Kasumi-1 (cell line): ENCODE data around the gene UBA1.
"Not testable (repeated sequence)": the region's sequence is repeated elsewhere in the genome, so short reads cannot be mapped to it uniquely, and the experiment has no call there.

Experiments
- DNase-seq, 2 experiments: peaks; one replicate each; lab custom pipeline; 2025; lab: John Stamatoyannopoulos, UW

The UBA1 gene

DNA sequence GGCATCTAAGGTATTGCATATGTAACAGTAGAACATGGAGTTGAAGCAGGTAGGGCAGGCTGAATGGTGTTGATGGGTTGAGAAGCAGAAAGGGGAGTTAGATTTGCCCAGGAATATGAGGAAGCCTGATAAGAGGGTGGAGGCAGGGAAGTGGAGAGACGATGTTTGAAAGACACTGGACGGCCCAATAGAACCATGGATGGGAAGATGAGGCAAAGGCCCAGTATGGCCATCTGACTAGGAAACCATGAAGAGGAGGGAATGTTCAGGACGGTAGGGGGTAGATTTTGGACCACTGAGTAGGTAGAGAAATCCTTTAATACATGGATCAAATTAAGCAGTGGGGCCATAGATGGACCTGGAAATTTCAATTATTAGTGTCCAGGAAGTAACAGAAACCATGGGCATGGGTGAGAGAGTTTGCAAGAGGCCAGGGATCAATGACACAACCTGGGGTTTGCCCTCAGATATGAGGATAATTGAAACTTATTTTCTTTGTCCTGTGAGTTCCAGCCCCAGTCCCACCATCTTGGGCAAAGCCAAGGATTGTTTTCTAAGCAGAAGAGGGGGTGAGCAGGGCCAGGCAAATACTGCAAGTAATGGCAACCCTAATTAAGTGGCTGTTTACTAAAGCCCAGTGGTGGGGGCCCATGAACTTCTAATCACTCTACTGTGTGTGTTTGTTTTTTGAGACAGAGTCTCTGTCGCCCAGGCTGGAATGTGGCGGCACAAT lies 36.7 kb downstream of the UBA1 start:
- no peak for DNase-seq

DNA sequence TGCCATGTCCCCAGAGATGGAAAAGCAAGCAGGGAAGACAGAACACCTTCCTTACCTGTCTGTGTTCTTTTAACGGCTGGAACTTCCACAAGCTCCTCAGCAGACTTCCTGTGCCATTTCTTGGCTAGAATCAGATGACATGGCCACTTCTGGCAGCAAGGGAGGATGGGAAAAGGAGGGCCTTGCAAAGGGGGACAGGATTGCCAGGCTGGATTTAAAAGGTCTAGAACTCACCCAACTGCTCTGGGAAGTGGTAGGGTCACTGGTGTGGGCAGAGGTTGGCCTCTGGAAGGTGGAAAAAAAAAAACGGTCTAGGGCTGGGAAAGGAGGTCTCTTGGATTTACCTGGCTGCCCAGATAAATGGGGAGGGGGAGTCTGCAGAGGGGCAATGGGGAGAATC lies 37.5 kb downstream of the UBA1 start:
- no peak for DNase-seq

DNA sequence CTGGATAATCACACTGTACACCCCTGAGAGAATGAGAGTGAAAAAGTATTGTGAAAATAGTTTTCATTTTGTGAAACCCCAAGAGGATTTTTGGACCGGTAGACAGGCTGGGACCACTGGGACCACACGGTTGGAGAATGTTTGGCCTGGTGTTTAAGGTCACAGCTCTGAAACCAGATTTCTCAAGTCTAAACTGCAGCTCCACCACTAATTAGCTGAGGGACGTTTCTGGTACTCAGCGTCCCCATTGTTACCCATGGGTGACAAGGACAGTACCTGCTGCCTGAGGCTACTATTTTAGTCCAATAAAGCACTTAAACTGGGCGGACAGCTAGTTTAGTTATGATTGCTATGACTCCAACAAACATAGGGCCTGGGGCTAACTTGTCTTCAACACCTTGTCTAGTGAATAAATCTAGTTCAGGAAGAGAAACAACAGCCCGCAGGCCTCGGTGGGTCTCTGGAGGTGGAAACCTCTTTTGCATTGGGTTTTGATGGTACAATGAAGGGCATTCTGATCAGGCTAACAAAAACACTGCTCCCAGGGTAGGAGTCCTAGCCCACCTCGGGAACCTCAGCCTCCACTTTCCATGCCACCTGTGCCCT lies 38.7 kb downstream of the UBA1 start:
- DNase-seq = no peak

DNA sequence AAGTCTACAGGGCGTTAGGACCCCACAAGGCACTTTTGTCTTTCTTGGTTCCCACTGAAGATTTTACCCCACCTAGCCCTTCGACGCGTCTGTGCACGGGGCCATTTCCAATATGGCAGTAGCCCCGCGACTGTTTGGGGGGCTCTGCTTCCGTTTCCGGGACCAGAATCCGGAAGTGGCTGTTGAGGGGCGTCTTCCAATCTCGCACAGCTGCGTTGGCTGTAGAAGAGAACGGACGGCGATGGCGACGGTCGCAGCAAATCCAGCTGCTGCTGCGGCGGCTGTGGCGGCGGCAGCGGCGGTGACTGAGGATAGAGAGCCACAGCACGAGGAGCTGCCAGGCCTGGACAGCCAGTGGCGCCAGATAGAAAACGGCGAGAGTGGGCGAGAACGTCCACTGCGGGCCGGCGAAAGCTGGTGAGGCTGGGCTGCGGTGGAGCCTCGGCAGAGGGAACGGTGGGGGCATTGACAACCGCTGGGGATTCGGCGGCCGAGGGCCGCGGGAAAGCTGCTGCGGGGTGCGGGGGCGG lies 39.2 kb downstream of the UBA1 start, which contains the start of gene USP11:
Gene USP11 (plus strand): TSS at position 207 of the 530 bp plus-strand sequence. CDS start 35 bp downstream, at position 242.
- peak; percentile 15 to 33 for DNase-seq

DNA sequence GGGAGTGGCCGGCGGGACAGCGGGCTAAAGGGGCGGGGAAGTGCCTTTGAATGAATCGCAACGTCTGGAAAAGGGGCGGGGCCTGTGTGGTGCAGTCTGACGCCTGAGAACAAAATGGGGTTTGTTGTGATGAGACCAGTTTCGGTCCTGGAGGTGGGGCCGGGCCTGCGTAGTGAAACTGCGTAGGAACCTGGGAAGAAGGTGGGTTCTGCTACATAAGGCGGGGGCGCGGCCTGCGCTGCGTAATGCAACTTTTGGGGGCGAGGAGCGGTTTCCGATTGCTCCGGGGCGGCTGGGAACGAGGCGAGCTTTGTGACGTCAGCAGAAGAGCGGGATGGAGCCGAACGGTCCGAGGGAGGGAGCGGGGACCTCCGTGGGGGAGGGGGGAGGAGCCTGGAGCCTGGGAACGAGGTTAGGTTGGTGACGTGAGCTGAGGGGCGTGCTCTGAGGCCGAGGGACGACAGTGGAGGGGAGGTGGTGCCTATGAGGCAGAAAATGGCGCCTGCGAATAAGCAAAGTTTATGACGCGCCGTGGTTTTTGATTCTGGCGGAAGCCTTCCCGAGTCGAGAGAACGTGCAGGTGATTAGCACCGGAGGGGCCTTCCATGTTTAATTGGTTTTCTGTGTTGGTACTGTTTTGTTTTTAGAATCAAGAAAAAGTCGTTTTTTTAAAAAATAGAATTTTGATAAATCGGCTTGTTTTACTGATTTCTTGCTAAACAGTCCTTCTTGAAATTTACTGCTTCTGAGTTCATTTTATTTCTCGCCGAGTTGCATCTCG lies 39.9 kb downstream of the UBA1 start:
- peak; percentile 97 for DNase-seq

DNA sequence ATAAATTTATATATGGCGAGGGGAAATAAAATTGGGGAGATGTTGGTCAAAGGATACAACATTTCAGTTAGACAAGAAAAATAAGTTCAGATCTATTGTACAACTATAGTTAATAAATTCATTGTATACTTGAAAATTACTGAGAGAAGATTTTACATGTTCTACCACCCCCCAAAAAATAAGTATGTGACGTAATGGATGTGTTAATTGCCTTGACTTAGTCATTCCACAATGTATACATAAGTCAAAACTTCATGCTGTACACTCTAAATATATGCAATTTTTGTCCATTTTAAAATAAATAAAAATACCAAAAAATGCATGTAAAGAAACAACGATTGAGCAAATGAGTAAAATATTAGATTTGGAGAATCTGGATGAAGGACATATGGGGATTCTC lies 41.0 kb downstream of the UBA1 start:
- no peak for DNase-seq

DNA sequence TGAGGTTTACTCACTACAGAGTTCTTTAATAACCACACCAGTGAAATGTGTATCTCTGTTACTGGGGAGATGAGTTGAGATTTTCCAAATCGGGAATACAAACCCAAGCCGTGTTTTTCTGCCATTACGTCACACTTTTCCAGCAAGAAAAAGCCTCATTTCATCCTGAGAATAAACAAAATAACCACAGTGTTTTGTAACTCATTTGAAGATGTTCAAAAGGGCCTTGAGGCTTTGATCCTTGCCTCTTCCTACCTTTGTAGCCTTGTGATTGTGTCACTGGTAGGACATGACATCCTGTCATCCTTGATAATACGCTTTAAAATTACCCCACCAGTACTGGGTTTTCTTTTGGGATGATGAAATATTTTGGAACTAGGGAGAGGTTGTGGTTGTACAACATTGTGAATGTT lies 42.1 kb downstream of the UBA1 start:
- no peak for DNase-seq

DNA sequence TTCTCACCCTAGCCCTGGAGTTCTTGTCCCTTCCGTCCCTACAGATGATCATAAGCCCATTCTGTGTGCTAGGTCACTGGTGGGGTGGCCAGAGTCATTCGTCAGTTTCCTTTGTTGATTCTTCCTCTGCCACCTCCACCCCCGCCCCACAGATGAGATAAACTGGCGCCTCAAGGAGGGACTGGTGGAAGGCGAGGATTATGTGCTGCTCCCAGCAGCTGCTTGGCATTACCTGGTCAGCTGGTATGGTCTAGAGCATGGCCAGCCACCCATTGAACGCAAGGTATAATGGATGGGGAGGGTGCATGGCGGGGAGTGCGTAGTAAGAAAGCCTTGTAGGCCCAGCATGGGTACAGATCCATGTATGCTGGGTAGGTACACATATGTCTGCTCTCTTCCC lies 45.6 kb downstream of the UBA1 start:
- DNase-seq = no peak

DNA sequence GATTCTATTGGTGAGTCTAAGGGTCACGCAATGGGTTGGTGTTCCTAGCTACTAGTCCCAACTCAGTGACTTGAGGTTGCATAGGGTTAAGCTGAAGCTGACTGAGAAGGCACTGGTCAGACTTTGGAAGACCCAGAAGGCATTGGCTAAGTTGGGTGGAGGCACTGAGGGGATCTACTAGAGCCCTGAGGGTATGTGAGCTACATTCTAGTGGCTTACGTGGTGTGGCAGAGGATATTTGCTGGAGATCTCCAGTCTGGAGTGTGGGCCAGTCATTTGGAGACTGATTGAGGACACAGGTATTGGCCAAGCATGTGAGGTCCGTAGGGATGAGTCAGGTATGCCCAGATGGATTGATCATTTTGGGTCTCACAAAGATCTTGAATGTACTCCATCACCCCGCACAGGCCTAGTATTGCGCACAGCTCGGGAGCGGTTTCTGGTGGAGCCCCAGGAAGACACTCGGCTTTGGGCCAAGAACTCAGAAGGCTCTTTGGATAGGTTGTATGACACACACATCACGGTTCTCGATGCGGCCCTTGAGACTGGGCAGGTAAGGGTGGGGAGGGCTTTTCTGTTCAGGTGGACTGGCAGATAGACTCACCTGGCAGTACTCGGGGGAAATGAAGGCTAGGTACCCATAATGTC lies 46.4 kb downstream of the UBA1 start:
- no peak for DNase-seq

DNA sequence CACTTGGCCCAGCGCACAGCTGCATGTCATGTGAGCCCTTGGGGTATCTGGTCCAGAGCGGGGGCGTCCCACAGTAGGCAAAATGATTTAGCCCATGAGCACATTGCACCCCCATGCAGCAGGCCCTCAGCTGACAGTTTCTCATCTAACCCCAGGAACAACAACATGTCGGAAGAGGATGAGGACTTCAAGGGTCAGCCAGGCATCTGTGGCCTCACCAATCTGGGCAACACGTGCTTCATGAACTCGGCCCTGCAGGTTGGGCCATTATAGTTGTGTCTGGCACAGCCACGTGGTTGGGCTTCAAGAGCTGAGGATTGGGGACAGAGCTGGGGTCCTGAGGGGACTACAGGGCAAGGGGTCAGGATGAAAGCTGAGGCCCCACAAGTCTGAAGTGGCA lies 47.0 kb downstream of the UBA1 start:
- DNase-seq = no peak

DNA sequence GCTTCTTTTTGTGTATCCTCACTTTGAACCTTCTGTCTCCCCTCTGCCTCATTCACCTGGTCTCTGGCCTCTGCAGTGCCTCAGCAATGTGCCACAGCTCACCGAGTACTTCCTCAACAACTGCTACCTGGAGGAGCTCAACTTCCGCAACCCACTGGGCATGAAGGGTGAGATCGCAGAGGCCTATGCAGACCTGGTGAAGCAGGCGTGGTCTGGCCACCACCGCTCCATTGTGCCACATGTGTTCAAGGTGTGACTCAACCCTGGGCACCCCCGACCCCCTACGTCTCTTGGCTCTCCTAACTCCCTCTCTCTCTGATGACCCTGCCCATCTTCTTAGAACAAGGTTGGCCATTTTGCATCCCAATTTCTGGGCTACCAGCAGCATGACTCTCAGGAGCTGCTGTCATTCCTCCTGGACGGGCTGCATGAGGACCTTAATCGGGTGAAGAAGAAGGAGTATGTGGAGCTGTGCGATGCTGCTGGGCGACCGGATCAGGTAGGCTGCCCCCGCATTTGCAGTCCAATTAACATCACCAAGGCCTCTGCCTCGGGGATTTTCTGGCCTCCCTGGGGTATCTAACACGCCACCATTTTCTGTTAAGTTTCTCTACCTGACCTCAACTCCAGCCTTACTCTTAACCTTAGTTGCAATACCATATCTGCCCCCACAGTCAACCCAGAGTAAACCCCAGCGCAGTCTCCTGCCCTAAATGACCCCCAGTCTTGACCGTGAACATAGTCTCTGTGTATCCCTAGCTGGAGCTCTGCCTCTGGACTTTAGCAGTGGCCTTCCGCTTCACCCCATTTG lies 47.8 kb downstream of the UBA1 start:
- no peak for DNase-seq

DNA sequence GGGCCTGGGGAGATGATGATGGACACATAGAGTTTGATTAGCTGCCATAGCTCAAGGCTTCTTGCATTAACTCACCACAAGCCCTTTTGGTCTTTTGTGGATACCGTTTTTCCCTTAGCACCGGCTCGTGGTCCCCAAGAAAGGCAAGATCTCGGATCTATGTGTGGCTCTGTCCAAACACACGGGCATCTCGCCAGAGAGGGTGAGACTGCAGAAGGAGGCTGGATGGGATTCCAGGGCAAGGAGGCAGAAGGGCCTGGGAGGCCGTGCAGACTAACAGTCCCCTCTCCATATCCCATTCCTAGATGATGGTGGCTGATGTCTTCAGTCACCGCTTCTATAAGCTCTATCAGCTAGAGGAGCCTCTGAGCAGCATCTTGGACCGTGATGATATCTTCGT lies 48.7 kb downstream of the UBA1 start:
- DNase-seq = no peak

DNA sequence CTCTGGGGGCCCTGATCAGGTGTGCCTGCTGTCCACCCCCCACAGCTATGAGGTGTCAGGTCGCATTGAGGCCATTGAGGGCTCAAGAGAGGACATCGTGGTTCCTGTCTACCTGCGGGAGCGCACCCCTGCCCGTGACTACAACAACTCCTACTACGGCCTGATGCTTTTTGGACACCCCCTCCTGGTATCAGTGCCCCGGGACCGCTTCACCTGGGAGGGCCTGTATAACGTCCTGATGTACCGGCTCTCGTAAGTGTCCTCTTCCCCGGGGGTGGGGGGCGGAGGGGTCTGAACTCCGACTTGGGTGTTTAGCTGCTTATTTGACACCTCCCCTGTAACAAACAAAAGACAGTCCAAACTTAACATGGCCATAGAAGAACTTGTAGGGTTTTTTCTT lies 49.7 kb downstream of the UBA1 start:
- no peak for DNase-seq

DNA sequence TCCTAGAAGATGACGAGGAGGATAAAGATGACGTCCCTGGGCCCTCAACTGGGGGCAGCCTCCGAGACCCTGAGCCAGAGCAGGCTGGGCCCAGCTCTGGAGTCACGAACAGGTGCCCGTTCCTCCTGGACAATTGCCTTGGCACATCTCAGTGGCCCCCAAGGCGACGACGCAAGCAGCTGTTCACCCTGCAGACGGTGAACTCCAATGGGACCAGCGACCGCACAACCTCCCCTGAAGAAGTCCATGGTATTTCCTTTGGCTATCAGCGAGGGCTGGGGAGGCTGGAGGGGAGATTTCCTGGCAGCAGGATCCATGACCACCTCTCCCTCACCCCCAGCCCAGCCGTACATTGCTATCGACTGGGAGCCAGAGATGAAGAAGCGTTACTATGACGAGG lies 51.0 kb downstream of the UBA1 start:
- DNase-seq = no peak

DNA sequence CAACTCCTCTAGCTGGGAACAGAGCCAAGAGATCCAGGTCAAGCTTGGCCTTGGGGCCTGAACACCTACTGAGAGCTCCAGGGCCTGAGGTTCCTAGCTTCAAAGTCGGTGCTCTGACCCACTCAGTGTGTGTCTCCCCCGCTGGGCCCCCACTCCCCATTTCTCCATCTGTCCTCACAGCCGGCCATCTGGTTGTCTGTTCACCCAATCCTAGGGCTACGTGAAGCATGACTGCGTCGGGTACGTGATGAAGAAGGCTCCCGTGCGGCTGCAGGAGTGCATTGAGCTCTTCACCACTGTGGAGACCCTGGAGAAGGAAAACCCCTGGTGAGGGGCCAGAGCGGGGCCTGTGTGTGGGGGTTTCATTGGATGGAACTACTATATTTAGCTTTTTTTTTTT lies 51.5 kb downstream of the UBA1 start:
- no peak for DNase-seq

DNA sequence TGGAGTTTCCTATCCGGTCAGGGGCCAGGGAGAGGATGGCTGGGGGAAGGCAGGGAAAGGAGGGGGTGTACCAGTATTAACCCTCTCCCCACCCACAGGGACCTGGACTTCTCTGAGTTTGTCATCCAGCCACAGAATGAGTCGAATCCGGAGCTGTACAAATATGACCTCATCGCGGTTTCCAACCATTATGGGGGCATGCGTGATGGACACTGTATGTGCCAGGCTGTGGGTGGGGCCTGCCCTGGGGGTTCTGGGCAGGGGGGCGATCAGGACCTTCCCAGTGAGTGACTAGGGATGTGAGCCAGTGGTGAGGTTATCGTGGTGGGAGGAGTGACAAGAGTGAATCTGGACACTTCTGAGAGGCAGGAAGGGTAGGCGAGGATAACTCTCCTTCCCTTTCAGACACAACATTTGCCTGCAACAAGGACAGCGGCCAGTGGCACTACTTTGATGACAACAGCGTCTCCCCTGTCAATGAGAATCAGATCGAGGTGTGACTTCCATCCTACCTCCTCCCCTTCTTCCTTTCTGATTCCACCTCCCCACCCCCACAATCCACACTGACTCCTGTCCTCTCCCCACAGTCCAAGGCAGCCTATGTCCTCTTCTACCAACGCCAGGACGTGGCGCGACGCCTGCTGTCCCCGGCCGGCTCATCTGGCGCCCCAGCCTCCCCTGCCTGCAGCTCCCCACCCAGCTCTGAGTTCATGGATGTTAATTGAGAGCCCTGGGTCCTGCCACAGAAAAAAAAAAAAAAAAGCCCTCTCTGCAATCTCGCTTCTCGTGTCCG lies 53.8 kb downstream of the UBA1 start:
- no peak for DNase-seq

DNA sequence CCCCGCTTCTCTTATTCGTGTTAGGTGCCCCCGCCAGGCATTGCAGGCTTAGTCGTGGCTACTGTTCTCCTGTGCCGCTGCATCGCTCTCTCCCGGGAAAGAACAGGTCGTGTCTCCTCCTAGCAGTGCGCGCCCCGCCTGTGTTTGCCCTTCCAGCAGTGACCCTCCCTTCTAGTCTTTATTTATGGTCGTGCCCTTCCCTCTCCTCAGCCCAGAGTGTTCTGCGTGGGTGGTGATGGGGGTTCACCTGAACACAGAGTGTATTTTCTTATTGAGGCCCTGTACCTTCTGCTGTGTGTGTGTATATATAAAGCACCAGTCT lies 54.3 kb downstream of the UBA1 start:
- DNase-seq = no peak

DNA sequence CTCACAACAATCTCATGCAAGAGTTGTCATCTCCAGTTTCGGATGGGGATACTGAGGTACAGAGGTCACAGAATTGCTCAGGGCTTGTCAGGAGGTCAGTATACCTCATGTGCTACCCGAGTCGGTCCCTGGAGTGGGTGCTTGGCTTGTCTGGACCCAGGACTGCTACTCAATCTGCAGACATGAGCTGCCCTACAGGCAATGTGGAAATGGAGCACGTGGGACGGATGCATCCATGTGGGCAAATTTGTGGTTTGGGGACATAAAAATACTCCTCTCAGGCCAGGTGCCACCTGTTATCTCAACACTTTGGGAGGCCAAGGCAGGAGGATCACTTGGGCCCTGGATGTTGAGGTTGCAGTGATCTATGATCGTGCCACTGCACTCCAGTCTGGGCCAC lies 54.9 kb downstream of the UBA1 start:
- DNase-seq = no peak

DNA sequence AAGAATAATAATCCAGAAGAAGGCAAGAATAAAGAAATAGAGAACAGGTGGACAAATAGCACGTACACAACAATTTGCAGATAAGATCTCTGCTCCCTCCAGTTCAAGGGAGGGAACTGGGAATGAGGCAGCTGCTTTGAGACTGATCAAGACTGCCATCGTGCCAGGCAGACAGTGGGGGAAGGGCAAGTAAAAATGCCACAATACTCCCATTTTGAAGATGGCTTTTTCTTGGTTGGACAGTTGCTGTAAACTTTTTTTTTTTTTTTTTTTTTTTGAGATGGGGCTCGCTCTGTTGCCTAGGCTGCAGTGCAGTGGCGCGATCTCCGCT lies 56.4 kb downstream of the UBA1 start:
- DNase-seq = no peak

DNA sequence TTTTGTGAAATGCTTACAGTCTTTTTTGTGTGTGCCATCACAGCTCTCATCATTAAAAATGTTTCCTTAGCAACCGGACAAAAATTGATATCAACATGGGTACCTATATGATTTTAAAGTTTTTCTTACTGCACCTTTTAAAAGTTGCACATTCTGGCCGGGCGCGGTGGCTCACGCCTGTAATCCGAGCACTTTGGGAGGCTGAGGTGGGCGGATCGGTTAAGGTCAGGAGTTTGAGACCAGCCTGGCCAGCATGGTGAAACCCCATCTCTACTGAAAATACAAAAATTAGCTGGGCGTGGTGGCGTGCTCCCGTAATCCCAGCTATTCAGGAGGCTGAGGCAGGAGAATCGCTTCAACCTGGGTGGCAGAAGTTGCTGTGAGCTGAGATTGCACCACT lies 64.0 kb downstream of the UBA1 start:
- DNase-seq = not testable (repeated sequence)
